Activated CD4-positive, alpha-beta T cell treated with anti-CD3 and anti-CD28 coated beads for 36 hours (primary cell): Measurements from ENCODE around the gene TRIB2. TPM values are rescaled to one million over a fixed set of nuclear protein-coding genes. Genes with fewer than 3 reads are reported as not detected.

ENCODE experiments used
- ATAC-seq: fragments of 200-7000 bp; cut with Tn5 transposase; one replicate; pipeline ENCODE4 v1.10.0; 2021; ENCODE audit warnings: mild to moderate bottlenecking, moderate library complexity
- CTCF ChIA-PET: fragments of 350-600 bp; sonication (Branson Sonifier 250); formaldehyde crosslinking; loops from one replicate; lab custom pipeline; 2021; ENCODE audit warnings: antibody characterized with exemption; lab: Charles Lee
- POLR2A ChIA-PET: fragments of 350-600 bp; sonication (Branson Sonifier 250); formaldehyde crosslinking; loops from one replicate; lab custom pipeline; 2021; ENCODE audit warnings: antibody characterized with exemption, inconsistent platforms; lab: Charles Lee
- DNase-seq: peaks from one replicate; pipeline ENCODE4 v3.0.0-alpha.2; 2020
- H3K27ac Mint-ChIP-seq: one replicate; pipeline ENCODE4 v1.8.0; 2021; ENCODE audit warnings: mixed read lengths
- H3K27me3 Mint-ChIP-seq: one replicate; pipeline ENCODE4 v1.8.0; 2021; ENCODE audit warnings: mixed read lengths
- H3K36me3 Mint-ChIP-seq: one replicate; pipeline ENCODE4 v1.8.0; 2021; ENCODE audit warnings: low read depth, mixed read lengths
- H3K4me1 Mint-ChIP-seq: one replicate; pipeline ENCODE4 v1.8.0; 2021; ENCODE audit warnings: mixed read lengths
- H3K4me3 Mint-ChIP-seq: one replicate; pipeline ENCODE4 v1.8.0; 2021; ENCODE audit warnings: mild to moderate bottlenecking, moderate library complexity, mixed read lengths
- H3K9me3 Mint-ChIP-seq: one replicate; pipeline ENCODE4 v1.8.0; 2021; ENCODE audit warnings: low read depth, mixed read lengths
- intact Hi-C, 2 experiments: fragments of 100-400 bp; cut with DNase I in 1 of 2; cut with micrococcal nuclease in 1 of 2; formaldehyde crosslinking; loops; one replicate each; pipeline versions ENCODE4 v1.14.2 to v1.15.1; 2022 to 2024; cut with DNase I, micrococcal nuclease
- total RNA-seq, 2 experiments: library from RNA; stranded (reverse); gene quantifications; one replicate each; pipeline ENCODE4 v1.2.3, GENCODE V29; 2021

TRIB2 gene
- total RNA-seq, 2 experiments from 2014 or later, result 2.7 to 3.7 TPM

GRCh38 chr2:12701786-12702167 is 15.0 kb upstream of the TRIB2 start:
- H3K4me1 Mint-ChIP-seq, result peaks cover 39% of the 10 kb centered on the region
- no peak overlapping the region for H3K4me3 Mint-ChIP-seq
- ChIA-PET CTCF (interaction anchor here (0.6 to 2.1 kb wide), 7 partner anchors 15 to 377 kb away, joined by 3 to 8 read pairs (median 3); partner anchors contain the start of gene TRIB2), POLR2A (no interaction called here)
- no peak overlapping the region for H3K27ac Mint-ChIP-seq
- peak; percentile 37 for ATAC-seq
- no peak for DNase-seq
- H3K36me3 Mint-ChIP-seq, result no peaks in the 10 kb centered on the region
- peaks cover 7% of the 10 kb centered on the region for H3K9me3 Mint-ChIP-seq
- intact Hi-C loops, result loop anchor here (5.0 kb wide), 2 partner anchors 199 to 409 kb away; no protein-coding TSS in a partner anchor
- H3K27me3 Mint-ChIP-seq, result no peaks in the 10 kb centered on the region

- DNase-seq (peak; percentile 16), ATAC-seq (peak; percentile 86)
- Mint-ChIP-seq H3K4me1 (peaks cover 38% of the 10 kb centered on the region), H3K27me3 (no peaks in the 10 kb centered on the region), H3K4me3 (no peak overlapping the region), H3K36me3 (no peaks in the 10 kb centered on the region), H3K9me3 (peaks cover 7% of the 10 kb centered on the region), H3K27ac (no peak overlapping the region)
- intact Hi-C loops, result loop anchor here (5.0 kb wide), 2 partner anchors 200 to 410 kb away; no protein-coding TSS in a partner anchor
- ChIA-PET POLR2A (no interaction called here), CTCF (interaction anchor here (0.6 to 2.1 kb wide), 7 partner anchors 14 to 378 kb away, joined by 3 to 8 read pairs (median 3); partner anchors contain the start of gene TRIB2)
These were observed 14.3 kb upstream of the TRIB2 start for GRCh38 chr2:12702168-12703121.

- peaks cover 7% of the 10 kb centered on the region for H3K9me3 Mint-ChIP-seq
These were observed 12.4 kb upstream of the TRIB2 start for GRCh38 chr2:12704378-12704777.

GRCh38 chr2:12705230-12705629 is 11.5 kb upstream of the TRIB2 start:
- ATAC-seq, result no peak
- CTCF ChIA-PET, result interaction anchor here (0.7 to 2.2 kb wide), 6 partner anchors 11 to 268 kb away, joined by 3 to 10 read pairs (median 4); partner anchors contain the start of gene TRIB2
- H3K27ac Mint-ChIP-seq, result no peak overlapping the region
- peaks cover 61% of the 10 kb centered on the region for H3K4me1 Mint-ChIP-seq
- DNase-seq, result no peak
- H3K27me3 Mint-ChIP-seq, result no peaks in the 10 kb centered on the region
- H3K9me3 Mint-ChIP-seq, result peaks cover 7% of the 10 kb centered on the region
- POLR2A ChIA-PET, result no interaction called here
- intact Hi-C loops, result no loop called here
- H3K4me3 Mint-ChIP-seq, result no peak overlapping the region
- H3K36me3 Mint-ChIP-seq, result no peaks in the 10 kb centered on the region

More at GRCh38 chr2:12704378-12704777, 12.4 kb upstream of the TRIB2 start:
- Mint-ChIP-seq H3K27me3 (no peaks in the 10 kb centered on the region), H3K4me1 (peaks cover 52% of the 10 kb centered on the region), H3K36me3 (no peaks in the 10 kb centered on the region), H3K4me3 (no peak overlapping the region), H3K27ac (no peak overlapping the region)
- CTCF ChIA-PET, result interaction anchor here (1.1 to 2.2 kb wide), 3 partner anchors 12 to 150 kb away, joined by 3 to 10 read pairs (median 5); partner anchors contain the start of gene TRIB2
- no peak for DNase-seq
- POLR2A ChIA-PET, result interaction anchor here (0.7 kb wide), 1 partner anchor 51 kb away, joined by 8 read pairs; no protein-coding TSS in a partner anchor
- intact Hi-C loops, result loop anchor here (5.0 kb wide), 2 partner anchors 202 to 412 kb away; no protein-coding TSS in a partner anchor
- no peak for ATAC-seq

GRCh38 chr2:12705742-12706141 is 11.0 kb upstream of the TRIB2 start:
- Mint-ChIP-seq H3K27ac (no peak overlapping the region), H3K4me3 (no peak overlapping the region), H3K36me3 (no peaks in the 10 kb centered on the region), H3K4me1 (peaks cover 66% of the 10 kb centered on the region), H3K27me3 (no peaks in the 10 kb centered on the region), H3K9me3 (peaks cover 7% of the 10 kb centered on the region)
- intact Hi-C loops, result no loop called here
- CTCF ChIA-PET, result interaction anchor here (0.7 to 1.1 kb wide), 4 partner anchors 11 to 269 kb away, joined by 3 to 4 read pairs (median 3); partner anchors contain the start of gene TRIB2
- no peak for ATAC-seq
- no peak for DNase-seq
- POLR2A ChIA-PET, result no interaction called here

GRCh38 chr2:12708508-12709206 is 8.1 kb upstream of the TRIB2 start:
- CTCF ChIA-PET, result interaction anchor here (1.0 to 1.2 kb wide), 4 partner anchors 9 to 424 kb away, joined by 3 to 6 read pairs (median 3); no protein-coding TSS in a partner anchor
- Mint-ChIP-seq H3K4me3 (no peak overlapping the region), H3K27ac (no peak overlapping the region), H3K4me1 (peaks cover 51% of the 10 kb centered on the region), H3K27me3 (no peaks in the 10 kb centered on the region), H3K9me3 (peaks cover 7% of the 10 kb centered on the region), H3K36me3 (no peaks in the 10 kb centered on the region)
- no peak for DNase-seq
- POLR2A ChIA-PET, result no interaction called here
- ATAC-seq, result no peak
- intact Hi-C loops, result no loop called here

GRCh38 chr2:12709207-12709522 is 7.6 kb upstream of the TRIB2 start:
- POLR2A ChIA-PET, result no interaction called here
- CTCF ChIA-PET, result interaction anchor here (1.0 to 1.2 kb wide), 4 partner anchors 8 to 424 kb away, joined by 3 to 6 read pairs (median 3); no protein-coding TSS in a partner anchor

GRCh38 chr2:12710301-12710700 is 6.4 kb upstream of the TRIB2 start:
- intact Hi-C loops, result loop anchor here in 1 of 2 experiments (10.0 kb wide), 2 partner anchors 536 to 846 kb away; no protein-coding TSS in a partner anchor
- ATAC-seq (no peak), DNase-seq (no peak)
- peaks cover 5% of the 10 kb centered on the region for H3K9me3 Mint-ChIP-seq
- POLR2A ChIA-PET, result no interaction called here
- H3K4me1 Mint-ChIP-seq, result peaks cover 52% of the 10 kb centered on the region
- CTCF ChIA-PET, result interaction anchor here (0.8 to 1.2 kb wide), 4 partner anchors 10 to 19 kb away, joined by 3 to 4 read pairs (median 3); no protein-coding TSS in a partner anchor
- no peak overlapping the region for H3K4me3 Mint-ChIP-seq
- no peaks in the 10 kb centered on the region for H3K27me3 Mint-ChIP-seq
- H3K27ac Mint-ChIP-seq, result no peak overlapping the region
- no peaks in the 10 kb centered on the region for H3K36me3 Mint-ChIP-seq

More at GRCh38 chr2:12709207-12709522, 7.6 kb upstream of the TRIB2 start:
- ATAC-seq, result peak; percentile 76
- H3K36me3 Mint-ChIP-seq, result no peaks in the 10 kb centered on the region
- DNase-seq, result no peak
- H3K4me1 Mint-ChIP-seq, result peaks cover 51% of the 10 kb centered on the region
- intact Hi-C loops, result no loop called here
- no peak overlapping the region for H3K4me3 Mint-ChIP-seq
- no peak overlapping the region for H3K27ac Mint-ChIP-seq
- no peaks in the 10 kb centered on the region for H3K27me3 Mint-ChIP-seq
- peaks cover 7% of the 10 kb centered on the region for H3K9me3 Mint-ChIP-seq

GRCh38 chr2:12711339-12711738 is 5.4 kb upstream of the TRIB2 start:
- ATAC-seq, result no peak
- CTCF ChIA-PET, result interaction anchor here (0.7 to 1.3 kb wide), 4 partner anchors 12 to 390 kb away, joined by 3 read pairs; no protein-coding TSS in a partner anchor
- DNase-seq, result no peak
- Mint-ChIP-seq H3K9me3 (no peaks in the 10 kb centered on the region), H3K36me3 (no peaks in the 10 kb centered on the region), H3K27ac (no peak overlapping the region), H3K4me1 (peaks cover 55% of the 10 kb centered on the region), H3K27me3 (no peaks in the 10 kb centered on the region), H3K4me3 (no peak overlapping the region)
- POLR2A ChIA-PET, result no interaction called here
- intact Hi-C loops, result loop anchor here in 1 of 2 experiments (10.0 kb wide), 2 partner anchors 537 to 847 kb away; no protein-coding TSS in a partner anchor

GRCh38 chr2:12712881-12713280 is 3.9 kb upstream of the TRIB2 start:
- no peaks in the 10 kb centered on the region for H3K36me3 Mint-ChIP-seq
- ATAC-seq (no peak), DNase-seq (no peak)
- H3K27ac Mint-ChIP-seq, result no peak overlapping the region
- intact Hi-C loops, result loop anchor here in 1 of 2 experiments (10.0 kb wide), 2 partner anchors 538 to 848 kb away; no protein-coding TSS in a partner anchor
- ChIA-PET POLR2A (no interaction called here), CTCF (no interaction called here)
- no peaks in the 10 kb centered on the region for H3K27me3 Mint-ChIP-seq
- no peak overlapping the region for H3K4me3 Mint-ChIP-seq
- peaks cover 52% of the 10 kb centered on the region for H3K4me1 Mint-ChIP-seq
- no peaks in the 10 kb centered on the region for H3K9me3 Mint-ChIP-seq
